ENCODE results near the gene CD300C.
"Not testable (repeated sequence)": the region's sequence is repeated elsewhere in the genome, so short reads cannot be mapped to it uniquely, and the experiment has no call there.

CD300C gene

DNA sequence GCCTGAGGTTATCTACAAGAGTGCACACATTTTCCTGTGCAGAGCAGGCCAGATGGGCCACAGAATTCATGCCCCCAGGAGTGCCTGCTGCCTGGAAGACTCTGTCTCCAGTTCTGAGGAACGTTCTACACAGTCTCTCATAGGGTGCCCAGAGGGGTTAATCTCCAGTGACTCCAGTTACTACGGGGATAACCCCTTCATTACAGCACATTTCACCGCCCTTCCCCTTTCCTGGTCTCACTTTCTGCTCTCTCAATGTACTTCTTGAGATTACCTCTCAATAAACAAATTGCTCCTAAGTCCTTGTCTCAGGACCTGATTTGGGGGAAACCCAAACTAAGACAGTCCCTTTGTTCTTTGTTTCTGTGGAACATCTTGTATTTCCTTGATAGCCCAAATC, 15.7 kb upstream of the CD300C start:
- no peak for DNase-seq (ENCODE audit: low read depth in 2 of 2)

DNA sequence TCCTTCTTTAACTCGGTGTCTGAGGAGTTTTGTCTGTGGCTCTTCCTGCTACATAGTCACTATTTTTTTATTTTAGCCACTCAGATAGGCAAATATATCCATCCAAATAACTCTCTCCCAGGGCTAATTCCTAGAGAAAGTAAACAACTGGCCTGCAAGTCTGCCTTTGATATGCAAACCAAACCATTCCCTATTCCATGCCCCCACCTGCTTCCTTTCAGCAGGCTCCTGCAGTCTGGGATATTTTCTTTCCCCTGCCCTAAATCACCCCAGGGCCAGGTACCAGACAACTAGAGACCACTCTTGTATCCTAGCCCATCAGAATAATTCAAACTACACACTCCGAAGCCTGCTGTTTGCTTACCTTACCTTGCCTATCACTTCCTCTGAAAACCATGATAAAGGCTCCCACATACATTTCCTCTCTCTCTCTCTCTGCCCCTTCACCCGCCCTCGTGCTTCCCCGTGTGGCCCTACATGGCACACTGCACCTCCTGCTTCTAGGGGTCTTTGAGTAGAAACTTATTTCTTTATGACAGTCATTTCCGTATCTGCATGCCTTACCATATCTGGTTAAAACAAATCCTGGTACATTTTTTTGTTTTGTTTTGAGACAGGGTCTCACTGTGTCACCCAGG, 13.1 kb upstream of the CD300C start:
- DNase-seq (ENCODE audit: low read depth in 2 of 2), result no peak

DNA sequence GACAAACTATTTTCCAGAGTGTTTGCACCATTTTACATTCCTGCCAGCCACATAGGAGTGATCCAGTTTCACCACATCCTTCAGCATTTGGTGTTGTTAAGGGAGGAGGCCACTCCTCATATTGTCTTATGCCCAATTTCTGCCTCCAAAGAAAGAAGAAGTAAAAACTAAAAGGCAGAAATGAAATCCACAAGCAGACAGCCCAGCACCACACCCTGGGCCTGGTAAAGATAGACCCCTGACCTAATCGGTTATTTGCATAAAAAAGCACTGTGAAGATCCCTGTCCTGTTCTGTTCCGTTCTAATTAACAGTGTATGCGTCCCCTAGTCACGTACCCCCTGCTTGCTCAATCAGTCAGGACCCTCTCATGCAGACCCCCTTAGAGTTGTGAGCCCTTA, 12.5 kb upstream of the CD300C start:
- DNase-seq (ENCODE audit: low read depth in 2 of 2), result not testable (repeated sequence)

DNA sequence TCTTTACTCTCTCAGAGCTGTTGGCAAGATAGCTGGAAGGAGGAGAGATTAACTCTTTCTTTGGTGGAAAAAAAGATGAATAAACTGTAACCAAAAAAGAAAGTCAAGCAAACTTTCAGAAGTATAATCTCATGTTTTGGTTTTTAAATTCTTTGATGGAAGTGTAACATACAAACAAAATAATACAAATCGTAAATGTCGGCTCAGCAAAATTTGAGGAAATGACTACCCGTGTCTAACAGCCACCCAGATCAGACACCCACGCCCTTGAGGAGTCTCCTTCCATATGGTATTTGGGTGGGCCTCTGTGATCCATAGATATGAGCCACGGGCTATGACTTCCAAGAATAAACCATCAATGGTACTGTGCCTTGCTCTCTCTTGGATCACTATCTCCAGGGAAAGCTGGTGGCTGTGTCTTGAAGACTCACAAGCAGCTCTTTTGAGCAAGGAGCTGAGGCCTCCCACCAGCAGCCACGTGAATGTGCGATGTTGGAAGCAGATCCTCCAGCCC, 9.6 kb upstream of the CD300C start:
- DNase-seq (ENCODE audit: low read depth in 2 of 2), result no peak

DNA sequence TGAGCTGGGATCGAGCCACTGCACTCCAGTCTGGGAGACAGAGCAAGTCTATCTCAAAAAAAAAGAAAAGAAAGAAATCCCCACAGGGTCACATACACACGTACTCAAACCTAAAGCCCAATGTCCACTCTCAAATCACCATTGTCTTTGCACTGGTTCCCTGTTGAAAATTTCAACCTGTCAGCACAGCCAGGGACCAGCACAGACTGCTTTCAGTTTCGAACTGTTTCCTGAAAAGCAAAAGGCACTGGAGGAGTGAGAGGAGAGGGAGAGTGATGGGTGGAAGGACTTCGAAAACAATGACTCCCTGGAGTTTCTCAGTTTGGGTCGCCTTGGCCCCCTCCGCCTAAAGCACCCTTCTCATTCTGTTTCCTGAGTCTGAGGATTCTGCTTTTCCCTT, 9.0 kb upstream of the CD300C start:
- no peak for DNase-seq (ENCODE audit: low read depth in 2 of 2)

DNA sequence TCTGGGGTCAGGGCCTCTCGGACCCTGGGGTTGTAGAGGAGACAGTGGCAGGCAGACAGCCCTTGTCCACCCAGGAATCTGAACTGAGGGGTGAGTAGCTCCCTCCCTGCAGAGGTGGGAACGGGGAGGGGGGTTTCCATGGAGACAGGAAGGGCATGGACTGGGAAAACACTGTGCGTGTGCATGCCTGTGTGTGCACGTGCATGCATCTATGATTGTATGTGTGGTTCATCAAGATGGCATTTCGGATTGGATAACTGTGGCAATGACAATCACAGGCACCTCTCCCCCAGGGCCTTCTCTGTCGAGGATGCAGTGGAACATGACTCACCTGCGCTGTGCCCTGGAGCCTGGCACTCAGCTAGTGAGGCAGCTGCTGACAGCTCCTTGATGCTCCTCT, 6.1 kb upstream of the CD300C start:
- no peak for DNase-seq (ENCODE audit: low read depth in 2 of 2)

DNA sequence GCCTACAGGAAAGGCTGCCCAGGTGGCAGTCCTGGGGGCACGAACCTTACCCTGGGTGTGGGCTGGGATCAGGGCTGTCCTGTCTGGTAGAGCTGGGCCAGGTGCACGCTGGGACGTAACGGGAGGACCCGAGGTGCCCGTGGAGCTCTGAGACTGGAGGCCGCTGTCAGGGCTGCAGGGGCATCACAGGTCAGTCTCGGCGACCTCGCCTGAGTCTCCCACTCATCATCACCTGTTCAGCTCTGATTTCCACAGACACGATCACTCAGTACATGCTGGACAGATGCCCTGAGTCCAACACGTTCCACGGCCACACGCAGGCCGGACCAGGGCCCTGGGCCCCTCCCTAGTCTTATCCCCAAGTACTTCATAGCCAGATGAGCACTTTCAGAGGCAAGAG, 4.7 kb upstream of the CD300C start:
- DNase-seq (ENCODE audit: low read depth in 2 of 2), result no peak

DNA sequence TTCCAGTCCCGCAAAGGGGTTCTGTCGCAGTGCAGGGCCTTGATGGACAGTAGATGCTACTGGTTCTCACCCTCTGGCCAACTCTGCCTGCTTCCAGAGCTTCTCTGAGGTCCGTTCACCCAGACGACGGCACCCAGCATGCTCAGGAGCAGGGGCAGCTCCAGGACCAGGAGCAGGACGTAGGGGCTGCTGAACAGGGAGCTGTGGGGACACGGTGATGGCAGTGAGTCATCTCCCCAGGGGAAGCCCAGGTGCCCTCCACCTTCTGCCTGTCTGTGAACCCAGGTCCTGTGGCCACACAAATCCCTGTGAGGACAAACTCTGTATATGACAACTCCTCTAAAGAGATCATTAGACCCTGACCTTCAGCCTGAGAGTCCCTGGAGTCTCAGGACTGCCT, 3.4 kb upstream of the CD300C start:
- DNase-seq (ENCODE audit: low read depth in 2 of 2), result no peak

DNA sequence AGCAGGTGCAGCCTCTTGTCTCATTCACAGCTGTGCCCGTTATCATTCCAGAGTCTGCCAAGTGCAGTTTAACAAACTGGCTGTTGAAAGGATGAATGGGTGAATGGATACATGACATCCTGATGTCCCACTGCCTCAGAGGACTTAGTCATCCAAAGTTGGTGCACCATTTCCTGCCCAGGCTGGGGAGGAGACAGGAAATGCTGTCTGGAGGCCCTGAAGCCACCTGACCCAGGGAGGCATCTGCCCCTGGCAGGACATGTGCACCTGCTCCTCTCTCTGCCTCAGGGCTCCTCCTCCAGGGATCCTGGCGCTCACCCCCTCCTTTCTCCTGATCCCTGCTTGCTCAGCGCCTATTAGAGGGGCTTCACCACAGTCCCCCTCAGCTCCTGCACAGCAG, 1.8 kb upstream of the CD300C start:
- peak in 1 of 2 donors; percentile 10 for DNase-seq (ENCODE audit: low read depth in 2 of 2)

DNA sequence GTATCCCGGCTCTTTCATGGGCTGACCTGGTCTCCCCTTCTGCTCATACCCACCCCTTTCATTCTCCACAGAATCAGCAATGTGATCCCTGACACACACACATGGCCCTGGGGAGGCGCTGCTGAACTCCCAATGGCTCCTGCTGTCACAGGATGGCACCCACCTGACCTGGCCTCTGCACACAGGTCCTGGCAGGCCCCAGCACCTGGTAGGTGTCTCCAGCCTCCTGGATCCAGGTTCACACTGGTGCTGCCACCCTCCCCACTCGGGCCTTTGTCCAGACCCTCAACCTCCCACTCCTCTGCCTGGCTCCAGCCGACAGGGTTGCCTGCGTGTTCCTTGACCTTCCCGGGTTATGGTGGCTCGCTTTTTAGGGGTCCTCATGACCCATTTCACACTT, 1.3 kb upstream of the CD300C start:
- no peak for DNase-seq (ENCODE audit: low read depth in 2 of 2)

DNA sequence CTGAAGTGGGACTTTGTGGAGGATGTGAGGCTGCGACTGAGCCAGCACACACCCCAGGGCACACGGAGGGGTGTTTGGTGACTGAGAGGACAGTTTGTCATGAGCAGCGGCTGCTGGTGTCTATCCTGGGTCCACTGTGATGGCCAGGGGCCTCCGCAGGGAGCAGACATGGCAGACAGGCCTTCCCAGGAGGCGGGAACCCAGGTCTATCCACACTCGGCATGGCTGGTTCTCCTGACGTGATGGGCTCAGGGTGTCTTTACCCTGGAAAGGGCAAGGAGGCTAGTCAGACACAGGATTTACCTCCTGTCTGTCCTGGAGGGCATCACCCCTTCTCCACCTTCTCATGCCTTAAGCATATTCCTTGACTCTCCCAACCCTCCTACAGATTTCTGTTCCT, 671 bp upstream of the CD300C start:
- DNase-seq (ENCODE audit: low read depth in 2 of 2), result no peak

DNA sequence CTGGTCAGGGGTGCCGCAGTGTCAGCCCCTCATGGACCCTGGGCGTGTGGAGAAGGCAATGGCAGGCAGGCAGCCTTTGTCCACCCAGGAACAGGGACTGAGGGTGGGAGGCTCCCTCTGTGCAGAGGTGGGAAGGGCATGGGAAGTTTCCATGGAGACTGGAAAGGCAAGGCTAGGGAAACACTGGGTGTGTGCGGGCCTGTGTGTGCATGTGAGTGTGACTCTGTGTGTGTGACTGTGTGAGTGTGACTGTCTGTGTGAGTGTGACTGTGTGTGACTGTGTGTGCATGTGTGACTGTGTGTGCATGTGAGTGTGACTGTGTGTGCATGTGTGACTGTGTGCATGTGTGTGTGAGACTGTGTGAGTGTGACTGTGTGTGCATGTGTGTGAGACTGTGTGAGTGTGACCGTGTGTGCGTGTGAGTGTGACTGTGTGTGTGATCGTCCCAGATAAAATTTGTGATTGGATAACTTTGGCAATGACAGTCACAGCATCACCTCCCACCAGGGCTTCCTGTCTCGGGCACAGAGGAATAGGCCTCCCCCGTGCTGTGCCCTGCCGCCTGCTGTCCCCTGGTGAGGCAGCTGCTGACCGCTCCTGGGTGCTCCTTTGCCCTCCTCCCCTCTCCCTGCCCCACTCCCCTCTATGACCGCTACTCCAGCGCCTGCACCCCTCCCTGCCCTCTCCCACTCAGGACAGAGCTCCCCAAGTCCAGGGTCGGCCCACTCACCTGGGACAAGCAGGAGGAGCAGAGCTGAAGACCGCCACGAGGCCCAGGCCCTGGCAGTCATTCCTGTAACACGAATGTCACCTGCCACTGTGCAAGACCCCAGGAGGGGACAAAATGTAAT, 698 bp downstream of the CD300C start:
- DNase-seq (ENCODE audit: low read depth in 2 of 2), result no peak

DNA sequence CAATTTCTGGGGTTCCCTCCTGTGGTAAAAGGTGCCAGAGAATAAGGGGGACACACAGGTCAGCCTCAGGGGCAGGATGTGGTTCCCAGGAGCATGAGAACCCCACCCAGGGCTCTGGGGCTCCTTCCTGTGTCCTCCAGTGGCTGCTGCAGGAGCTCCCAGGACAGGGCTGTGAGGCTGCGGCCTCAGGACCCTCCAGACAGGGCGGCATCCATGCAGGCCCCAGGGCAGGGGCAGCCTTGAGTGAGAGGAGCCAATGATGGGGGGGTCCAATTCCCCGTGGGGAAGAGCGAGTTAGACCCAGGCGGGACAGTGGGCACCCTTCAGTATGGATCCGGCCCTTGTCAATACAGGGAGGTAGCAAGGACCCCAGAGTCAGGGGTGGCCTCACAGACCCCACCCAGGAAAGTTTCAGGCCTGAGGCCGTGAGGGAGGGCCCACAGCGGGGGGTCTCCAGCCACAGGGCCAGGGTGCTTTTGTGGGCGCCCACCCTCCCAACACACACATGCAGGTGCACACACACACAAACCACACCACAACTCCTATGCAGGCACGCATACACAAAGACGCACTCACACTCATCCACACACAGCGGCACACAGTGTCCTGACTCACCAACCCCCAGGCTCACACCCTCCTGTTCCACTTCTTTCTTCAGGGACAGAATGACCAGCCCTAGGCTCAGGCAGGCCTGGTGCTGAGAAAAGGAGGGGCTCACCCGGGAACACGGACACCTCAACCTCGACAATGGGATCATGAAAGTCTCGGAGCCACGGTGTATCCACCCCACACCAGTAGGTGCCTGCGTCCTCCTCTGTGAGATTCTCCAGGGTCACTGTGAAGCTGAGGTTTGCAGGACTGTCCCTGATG, 1.8 kb downstream of the CD300C start:
- DNase-seq (ENCODE audit: low read depth in 2 of 2), result no peak

DNA sequence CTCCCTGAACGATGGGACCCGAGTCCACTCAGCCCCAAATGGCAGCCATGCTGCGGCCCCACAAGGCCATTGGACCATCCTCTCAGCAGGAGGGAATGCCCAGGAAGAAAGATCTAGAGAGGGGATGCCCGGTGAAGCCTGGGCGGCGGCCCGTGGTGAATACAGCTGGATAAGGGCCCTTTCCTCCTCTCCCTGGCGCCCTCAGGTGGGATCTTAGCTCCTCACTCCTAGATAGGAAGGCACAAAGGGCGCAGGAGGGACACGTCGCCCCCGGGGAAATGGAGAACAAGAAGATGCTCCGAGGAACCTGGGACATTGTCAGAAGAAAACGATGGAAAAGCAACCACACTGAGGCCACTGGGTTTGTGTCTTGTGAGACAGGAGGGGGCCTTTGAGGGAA, 2.5 kb downstream of the CD300C start:
- no peak for DNase-seq (ENCODE audit: low read depth in 2 of 2)

DNA sequence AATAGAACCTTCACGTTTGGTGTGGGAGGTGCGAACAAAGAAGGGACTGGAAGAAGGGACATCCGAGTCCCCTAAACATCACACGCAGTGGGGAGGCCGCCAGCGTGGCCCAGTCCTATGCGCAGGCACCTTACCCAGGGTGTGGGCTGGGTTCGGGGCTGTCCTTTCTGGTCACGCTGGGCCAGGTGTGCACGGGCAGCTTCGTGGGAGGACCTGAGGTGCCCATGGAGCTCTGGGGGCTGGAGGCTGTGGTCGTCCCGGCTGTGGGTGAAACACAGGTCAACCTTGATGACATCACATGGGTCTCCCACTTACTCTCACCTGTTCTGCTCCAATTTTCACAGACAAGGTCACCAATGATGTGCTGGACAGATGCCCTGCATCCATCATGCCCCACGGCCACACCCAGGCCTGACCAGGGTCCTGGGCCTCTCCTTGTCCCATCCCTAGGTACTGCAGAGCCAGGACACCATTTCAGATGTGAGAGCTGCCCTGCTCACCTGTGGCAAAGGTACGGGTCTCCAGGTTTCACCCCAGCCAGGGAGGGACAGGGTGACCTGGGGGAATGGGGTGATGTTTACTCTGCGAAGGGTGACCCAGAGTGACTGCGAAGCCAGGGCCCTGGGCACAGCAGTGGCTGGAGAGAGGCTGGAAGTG, 3.1 kb downstream of the CD300C start:
- no peak for DNase-seq (ENCODE audit: low read depth in 2 of 2)

DNA sequence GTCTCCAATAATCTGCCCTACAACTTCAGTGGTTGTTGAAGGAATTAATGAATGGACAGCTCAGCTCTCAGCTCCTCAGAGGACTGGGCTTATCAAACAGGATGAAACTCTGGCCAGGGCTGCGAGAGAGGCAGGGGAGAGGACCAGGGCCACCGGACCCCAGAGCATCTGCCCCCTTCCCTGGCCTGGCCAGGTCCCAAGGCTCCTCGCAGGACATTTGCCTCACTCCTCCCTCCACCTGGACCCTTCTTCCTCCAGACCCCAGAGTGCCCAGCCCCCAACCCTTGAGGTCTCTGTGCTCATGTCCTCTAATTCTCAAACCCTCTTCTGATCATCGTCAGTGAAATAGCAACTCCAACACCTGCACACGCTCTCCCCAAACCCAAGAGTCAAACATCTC, 3.7 kb downstream of the CD300C start:
- no peak for DNase-seq (ENCODE audit: low read depth in 2 of 2)

DNA sequence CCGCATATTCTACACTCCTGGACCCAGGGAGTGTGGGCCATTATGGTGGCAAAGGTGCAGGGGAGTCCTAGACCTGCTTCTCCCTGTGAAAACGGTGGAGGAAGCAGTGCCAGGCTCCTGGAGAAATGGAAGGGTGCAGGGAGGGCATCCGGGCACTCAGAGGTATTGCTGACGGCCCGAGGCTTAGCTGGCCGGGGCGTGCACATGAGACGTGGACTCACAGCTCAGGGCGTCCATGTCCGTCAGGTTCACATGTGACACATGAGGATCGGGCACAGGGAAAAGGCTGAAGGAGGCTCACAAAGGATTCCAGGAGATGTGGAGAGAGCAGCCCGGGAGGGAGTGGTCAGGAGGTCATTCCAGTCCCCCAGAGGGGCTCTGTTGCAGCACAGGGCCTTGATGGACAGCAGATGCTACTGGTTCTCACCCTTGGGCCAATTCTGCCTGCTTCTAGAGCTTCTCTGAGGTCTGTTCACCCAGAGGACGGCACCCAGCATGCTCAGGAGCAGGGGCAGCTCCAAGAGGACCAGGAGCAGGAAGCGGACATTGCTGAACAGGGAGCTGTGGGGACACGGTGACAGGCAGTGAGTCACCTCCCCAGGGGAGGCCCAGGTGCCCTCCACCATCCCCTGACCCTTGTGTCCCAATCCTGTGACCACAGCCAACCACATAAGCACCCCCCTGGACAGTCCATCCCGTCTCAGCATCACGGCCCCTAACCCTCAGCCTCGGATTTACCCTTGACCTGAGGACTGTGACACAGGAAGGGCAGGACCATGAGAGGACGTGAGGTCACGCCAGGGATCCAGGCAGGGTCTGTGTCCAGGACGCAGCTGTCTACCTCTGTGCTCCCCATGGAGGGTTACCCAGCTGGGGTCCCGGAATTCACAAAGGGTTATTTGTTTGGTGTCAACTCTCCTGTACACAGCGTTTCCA, 4.5 kb downstream of the CD300C start:
- no peak for DNase-seq (ENCODE audit: low read depth in 2 of 2)

DNA sequence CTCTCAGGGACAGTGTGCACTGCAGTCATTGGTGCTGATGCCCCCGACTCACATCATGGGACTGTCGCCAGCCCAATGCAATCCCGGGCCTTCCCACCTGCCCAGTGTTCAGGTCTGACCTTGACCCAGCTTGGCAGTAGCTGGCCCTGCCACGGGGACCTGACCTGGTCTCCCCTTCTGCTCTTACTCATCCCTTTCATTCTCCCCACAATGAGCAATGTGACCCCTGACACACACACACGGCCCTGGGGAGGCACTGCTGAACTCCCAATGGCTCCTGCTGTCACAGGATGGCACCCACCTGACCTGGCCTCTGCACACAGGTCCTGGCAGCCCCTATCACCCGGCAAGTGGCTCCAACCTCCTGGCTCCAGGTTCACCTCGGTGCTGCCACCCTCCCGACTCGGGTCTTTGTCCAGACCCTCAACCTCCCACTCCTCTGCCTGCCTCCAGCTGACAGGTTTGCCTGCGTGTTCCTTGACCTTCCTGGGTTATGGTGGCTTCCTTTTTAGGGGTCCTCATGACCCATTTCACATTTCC, 6.6 kb downstream of the CD300C start:
- DNase-seq (ENCODE audit: low read depth in 2 of 2), result no peak

DNA sequence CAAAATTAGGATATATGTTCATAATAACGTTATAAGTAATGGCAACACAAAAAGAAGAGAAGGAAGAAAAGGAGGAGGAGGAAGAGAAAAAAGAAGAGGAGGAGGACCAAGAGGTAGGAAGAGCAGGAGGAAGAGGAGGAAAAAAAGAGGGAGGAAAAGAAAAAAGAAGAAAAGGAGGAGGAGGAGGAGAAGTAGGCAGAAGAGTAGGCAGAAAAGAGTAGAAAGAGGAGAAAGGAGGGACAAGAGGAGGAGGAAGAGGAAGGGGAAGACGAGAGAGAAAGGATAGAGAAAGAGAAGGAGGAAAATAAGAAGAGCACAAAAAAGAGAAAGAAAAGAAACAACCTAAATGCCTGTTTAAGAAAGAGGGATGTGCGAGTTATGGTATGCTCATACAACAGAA, 9.0 kb downstream of the CD300C start:
- no peak for DNase-seq (ENCODE audit: low read depth in 2 of 2)

DNA sequence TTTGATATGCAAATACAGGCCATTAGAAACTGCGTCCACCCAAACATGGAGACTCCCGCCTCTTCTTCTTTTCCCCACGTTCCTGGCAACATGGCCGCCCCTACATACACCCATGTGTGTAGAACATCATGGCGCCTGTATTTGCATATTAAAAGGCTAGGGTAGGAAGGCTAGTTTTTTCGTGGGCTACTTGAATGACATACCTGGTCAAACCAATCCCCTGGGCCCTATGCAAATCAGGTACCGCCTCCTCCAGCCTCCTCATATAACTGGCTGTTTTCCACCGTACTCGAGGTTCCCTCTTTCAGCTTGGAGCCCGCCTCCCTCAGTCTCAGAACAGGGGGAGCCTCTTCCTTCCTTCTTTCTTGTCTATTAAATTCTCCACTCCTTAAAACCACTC, 13.8 kb downstream of the CD300C start:
- no peak for DNase-seq (ENCODE audit: low read depth in 2 of 2)
